GM21528 (cell line): ENCODE data around the gene ADGRD1.

Experiments
- ATAC-seq: cut with Tn5 transposase; IDR thresholded peaks from one replicate; pipeline ENCODE4 v1.9.1; 2021; ENCODE audit warnings: mild to moderate bottlenecking, moderate library complexity; ENCODE audit not compliant: unreplicated experiment, low FRiP score

The ADGRD1 gene

DNA sequence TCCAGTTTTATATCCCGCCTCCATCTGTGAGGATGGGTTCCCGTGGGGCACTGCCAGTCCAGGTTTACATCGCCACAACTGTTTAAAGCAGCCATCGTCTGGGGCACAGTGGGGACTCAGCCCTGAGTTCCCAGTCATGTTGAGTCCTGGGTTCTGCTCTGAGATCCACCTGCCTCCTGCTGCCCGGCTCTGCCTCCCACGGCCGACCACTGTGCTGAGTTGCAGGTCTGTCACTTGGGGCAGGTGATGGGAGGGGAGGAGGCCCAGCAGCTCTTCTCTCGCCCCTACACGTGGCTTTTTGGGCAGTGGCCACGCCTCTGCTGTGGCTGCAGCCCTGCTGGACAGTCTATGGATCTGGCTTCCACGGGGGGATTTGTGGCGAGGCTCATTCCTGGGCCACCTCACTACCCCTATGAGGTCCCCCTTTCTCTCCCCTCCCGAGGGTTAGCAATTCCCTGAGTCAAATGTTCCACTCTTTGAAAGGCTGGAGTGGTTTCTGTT is 143.0 kb downstream of the ADGRD1 start:
- no peak for ATAC-seq

DNA sequence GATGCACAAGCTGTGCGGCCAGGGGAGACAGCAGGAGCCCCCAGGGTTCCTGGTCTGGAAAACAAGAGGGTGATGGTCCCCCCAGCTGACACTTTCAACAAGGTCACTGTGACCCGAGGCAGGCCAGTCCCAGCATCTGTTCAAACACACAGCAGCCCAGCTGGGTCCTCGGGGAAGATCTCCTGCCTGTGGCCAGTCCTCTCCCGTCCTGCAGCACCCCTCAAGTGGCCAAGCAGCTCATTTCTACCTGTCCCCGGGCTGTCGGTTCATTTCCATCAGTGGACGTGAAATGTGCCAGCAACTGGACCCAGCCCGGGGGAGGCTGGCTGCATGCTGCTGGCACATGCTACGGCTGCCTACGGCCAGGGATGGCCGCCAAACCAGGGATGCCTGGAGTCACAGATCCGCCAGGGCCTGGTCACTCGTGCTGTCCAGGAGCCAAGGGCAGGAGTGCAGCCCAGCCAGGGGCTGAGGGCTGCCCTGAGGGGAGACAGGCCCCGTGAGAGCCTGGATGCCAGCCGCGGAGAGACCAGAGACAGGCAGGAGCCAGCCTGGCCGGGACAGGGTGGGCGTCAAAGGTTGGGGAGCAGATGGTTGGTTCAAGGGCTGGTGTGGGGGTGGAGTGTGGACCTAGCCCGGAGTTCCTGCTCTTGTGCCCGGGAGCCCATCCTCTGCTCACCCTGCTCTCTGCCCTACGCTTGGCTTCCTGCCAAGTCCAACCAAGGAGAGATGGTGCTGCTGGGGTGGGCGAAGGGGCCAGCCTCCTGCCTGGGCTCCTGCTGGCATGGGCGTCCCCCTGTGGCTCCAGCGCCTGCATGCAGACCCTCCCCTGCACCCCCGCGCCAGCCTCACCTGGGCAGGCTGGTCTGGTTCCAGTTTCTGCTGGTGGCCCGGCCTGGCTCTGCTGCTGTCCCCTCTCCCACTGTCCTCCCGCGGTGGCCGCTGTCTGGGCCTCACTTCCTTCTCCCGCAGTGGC is 143.8 kb downstream of the ADGRD1 start:
- no peak for ATAC-seq

GRCh38 chr12:131098178-131098981 is 144.7 kb downstream of the ADGRD1 start:
- no peak for ATAC-seq

- ATAC-seq: no peak
Observed at GRCh38 chr12:131100031-131100674, 146.4 kb downstream of the ADGRD1 start.

DNA sequence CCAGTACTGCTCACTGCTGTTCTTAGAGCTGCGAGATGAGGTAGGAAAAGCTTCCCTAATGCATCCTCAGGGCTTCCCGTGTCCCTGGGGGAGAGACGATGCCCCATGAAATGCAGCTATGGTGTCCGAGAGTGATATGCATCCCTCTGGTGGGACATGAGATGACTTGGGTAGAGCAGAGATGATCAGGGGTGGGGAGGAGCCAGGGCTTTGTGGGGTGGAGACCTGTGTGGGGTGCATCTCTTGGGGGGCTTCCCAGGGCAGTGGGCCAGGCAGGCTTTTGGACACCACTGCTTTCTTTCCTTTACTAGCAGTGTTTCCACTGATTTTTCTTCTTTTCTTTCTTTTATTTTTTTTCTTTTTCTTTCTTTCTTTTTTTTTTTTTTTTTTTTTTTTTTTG is 147.3 kb downstream of the ADGRD1 start:
- no peak for ATAC-seq

- peak; percentile 65 for ATAC-seq
Observed at GRCh38 chr12:131101703-131102492, 148.2 kb downstream of the ADGRD1 start.

GRCh38 chr12:131102493-131102931 is 148.8 kb downstream of the ADGRD1 start:
- no peak for ATAC-seq

- ATAC-seq: no peak
Observed at GRCh38 chr12:131102991-131103668, 149.4 kb downstream of the ADGRD1 start.

GRCh38 chr12:131103669-131104462 is 150.2 kb downstream of the ADGRD1 start:
- ATAC-seq: no peak

- ATAC-seq: peak; percentile 69
Observed at GRCh38 chr12:131104463-131105350, 151.0 kb downstream of the ADGRD1 start.

DNA sequence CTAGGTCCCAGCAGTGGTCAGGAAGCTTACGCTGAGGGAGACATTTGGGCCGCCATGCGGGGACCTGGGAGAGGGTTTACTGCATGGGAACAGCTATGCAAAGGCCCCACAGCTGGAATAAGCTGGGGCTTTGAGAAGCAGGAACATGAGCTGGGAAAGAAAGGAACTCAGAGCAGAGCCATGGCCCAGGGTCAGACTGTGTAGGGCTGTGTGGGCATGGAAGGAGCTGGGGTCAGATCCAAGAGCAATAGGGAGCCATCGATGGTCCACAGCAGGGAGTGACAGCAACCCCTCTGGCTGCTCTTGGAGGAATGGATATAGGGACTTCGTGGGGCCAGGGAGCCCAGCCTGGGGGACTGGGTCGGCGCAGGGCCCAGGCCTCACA is 151.6 kb downstream of the ADGRD1 start:
- ATAC-seq: no peak

DNA sequence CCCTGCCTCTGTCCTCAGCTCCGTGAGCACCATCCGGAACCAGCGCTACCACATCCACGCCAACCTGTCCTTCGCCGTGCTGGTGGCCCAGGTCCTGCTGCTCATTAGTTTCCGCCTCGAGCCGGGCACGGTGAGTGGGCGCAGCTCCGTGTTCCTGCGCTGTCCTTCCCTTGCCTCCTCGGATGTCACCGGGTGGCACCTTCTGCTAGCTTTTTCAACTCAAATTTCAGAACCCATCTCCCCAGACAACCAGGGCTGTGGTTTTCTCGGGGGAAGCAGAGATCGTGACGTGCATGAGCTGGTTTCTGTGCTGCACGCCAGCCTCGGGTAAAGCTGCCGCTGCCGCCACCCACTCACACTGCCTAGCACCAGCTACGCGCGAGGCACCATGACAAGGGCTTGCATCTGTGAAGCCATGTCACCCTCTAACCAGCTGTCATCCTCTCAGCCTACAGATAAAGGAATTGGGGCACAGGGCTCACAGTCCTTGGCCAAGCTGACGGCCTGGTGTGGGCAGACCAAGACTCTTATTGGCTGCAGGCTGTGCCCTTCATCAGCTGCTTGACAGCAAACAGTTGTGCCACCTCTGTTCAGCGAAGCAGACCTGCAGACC is 152.1 kb downstream of the ADGRD1 start:
- ATAC-seq: no peak

DNA sequence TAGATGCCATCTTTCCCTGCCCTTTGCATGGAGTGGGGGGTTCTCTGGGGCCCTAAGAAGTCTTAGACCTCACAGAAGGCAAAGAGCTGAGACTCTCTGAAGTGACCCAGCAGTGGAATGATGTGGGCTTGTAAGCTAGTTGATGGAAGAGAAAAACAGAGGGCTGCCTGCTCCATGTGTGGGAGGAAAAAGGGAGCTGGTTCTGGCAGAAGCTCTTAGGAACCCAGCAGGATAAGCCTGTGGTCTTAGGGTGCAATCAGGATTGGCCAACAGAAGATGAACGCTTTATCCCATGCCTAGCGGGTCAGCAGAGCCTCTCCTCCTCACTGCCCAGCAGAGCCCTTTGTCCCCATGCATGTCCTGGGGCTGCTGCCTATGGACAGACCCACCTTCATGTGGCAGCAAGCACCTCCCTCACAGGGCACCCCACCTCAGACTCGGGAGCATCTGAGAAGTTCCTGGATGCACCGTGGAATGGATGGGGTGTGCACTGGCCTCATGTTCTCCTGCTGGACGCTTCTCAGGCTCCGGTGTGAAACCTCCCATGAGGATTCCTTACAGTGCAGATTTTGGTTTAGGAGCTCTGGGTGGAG is 152.7 kb downstream of the ADGRD1 start:
- no peak for ATAC-seq

GRCh38 chr12:131108177-131108955 is 154.7 kb downstream of the ADGRD1 start:
- no peak for ATAC-seq

DNA sequence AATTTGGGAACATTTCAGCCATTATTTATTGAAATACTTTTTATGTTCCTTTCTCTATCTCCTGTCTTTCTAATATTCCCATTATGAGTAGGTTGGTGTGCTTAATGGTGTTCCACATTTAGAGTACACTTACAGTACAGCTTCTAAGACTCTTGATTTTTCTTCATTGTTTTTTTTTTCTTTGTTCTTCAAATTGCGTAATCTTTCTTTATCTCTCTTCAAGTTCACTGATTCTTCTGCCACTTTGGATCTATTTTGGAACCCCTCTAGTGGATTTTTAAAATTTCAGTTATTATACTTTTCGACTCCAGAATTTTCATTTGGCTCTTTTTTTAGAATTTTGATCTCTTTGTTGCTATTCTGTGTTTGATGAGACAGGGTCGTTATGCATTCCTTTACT is 157.7 kb downstream of the ADGRD1 start:
- no peak for ATAC-seq

- no peak for ATAC-seq
Observed at GRCh38 chr12:131112021-131112420, 158.3 kb downstream of the ADGRD1 start.
